ENCODE data around the gene TRMT11. TPM values are rescaled to one million over a fixed set of nuclear protein-coding genes. Genes with fewer than 3 reads are reported as not detected.

Gene TRMT11
- total and polyA plus RNA-seq, 9 of the 15 experiments (the other 6 are each of a cell fraction or from before 2014, with no cell fraction given) = 38.8 to 88.0 (median 59.8) TPM

GRCh38 chr6:125945378-125946141 lies 40.8 kb upstream of the TRMT11 start (continued):
- TF ChIP-seq ZNF639 (CRISPR knock-in tag; conservative IDR thresholded peaks at IDR 0.05 in 1 of 2, IDR thresholded peaks at IDR 0.05 in 1 of 2) (0 out of 4 replicates have a peak, but pooled peaks of 1 of the 2 experiments have one; percentile 15), PRDM10 (IDR thresholded peaks at IDR 0.05; ENCODE audit: partially characterized antibody) (peak; percentile 97), RERE (CRISPR knock-in tag; IDR thresholded peaks at IDR 0.05; ENCODE audit: borderline replicate concordance) (no peak), HNRNPK (IDR thresholded peaks at IDR 0.05; ENCODE audit: low read depth, low read length, poor library complexity, severe bottlenecking) (no peak), IRF1 (CRISPR knock-in tag; IDR thresholded peaks at IDR 0.05; ENCODE audit: borderline replicate concordance) (no peak), HEY1 (CRISPR knock-in tag; IDR thresholded peaks at IDR 0.05; ENCODE audit: borderline replicate concordance) (no peak), NEUROD1 (IDR thresholded peaks at IDR 0.05; ENCODE audit: borderline replicate concordance, low read depth, low read length, partially characterized antibody) (no peak), BRD9 (IDR thresholded peaks at IDR 0.05; ENCODE audit: low read depth, partially characterized antibody) (no peak), DPF2 (IDR thresholded peaks at IDR 0.05) (peak; percentile 79; the same call in 1 of the 2 replicates), CXXC5 (CRISPR knock-in tag; IDR thresholded peaks at IDR 0.05) (no peak), MAFK (IDR thresholded peaks at IDR 0.05; ENCODE audit: low read length) (peak; percentile 62), GTF2F1 (IDR thresholded peaks at IDR 0.05; ENCODE audit: low read depth, low read length) (no peak), ZNF133 (CRISPR knock-in tag; IDR thresholded peaks at IDR 0.05) (no peak), HDGF (IDR thresholded peaks at IDR 0.05) (no peak)

Measured in K562 (cell line).